Measurements from ENCODE around the gene OR1I1.

GRCh38 chr19:15101479-15102082 lies 19.6 kb downstream of the OR1I1 start:
- peak; percentile 19 to 66 (median 42) for TF ChIP-seq CTCF (IDR thresholded peaks at IDR 0.05)
- TF ChIP-seq POLR2A (IDR thresholded peaks at IDR 0.05), result no peak
- TF ChIP-seq EP300 (IDR thresholded peaks at IDR 0.05), result no peak
- TF ChIP-seq POLR2AphosphoS5 (IDR thresholded peaks at IDR 0.05), result no peak

All from sigmoid colon (tissue), 4 donors.